IPS-11a (cell line): ENCODE measurements around the gene TFAP2E.
A peak's percentile ranks its signal among the peaks of the same experiment; 100 is the strongest.

Experiments
- H3K4me3 ChIP-seq: one replicate; pipeline ENCODE4 v1.5.1; 2013; ENCODE audit warnings: low read depth, low read length, control low read depth

TFAP2E gene

DNA sequence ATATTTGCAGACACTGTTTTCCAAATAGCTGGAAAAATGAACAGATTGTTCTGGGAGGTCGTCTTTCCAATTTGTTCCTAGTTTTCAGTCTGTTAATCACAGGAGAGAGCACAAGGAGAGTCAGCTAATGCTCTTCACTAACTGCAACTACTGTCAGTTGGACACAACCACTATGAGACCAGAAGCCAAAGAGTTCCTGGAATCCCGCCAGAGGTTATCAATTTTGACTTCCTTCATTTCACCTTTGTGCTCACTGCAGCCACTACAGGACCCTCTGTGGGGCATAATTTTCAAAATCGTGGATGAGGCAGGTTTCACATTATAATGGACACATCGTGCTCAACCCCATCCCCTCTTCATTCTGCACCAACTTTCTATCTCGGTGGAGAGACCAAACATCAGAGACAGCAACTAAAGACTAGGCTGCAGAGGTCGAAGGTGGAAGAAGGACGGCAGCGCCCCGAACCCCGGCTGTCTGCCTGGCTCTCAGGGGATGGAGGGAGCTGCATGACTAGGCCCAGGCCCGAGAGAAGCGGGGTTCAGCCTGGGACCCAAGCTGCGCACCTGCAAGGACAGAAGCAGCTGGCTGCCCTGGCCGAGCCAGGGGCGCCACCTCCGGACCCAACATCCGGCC, 16.5 kb upstream of the TFAP2E start:
- H3K4me3 ChIP-seq = peak overlapping the region; percentile 86

DNA sequence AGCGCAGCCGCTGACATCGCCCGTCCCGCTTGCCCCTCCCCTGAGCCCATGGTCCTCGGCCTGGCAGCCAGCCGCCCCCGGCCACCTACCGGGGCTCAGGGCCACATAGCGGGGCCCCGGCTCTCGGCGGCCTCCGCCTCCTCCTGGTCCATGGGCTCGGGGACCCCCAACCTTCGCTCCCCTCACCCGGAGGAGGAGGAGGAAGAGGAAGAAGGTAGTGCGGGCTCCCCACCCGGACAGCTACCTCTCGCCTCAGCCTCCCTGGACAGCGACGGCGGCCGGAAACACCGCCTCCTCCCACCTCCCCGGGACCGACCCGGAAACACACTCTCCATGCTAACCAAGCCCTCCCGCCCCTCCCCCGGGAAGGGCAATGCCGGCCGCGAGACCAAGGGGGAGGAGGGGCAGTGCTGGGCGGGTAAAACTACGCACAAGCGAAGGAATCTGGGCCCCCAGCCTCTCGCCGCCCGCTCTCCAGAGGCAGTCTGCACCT, 15.9 kb upstream of the TFAP2E start, which contains the start of gene KIAA0319L:
Gene KIAA0319L (minus strand): TSS at position 286 of the 493 bp plus-strand sequence. CDS start 2,912 bp downstream, outside the sequence.
- peak within 1 kb of the TSS; percentile 86 for H3K4me3 ChIP-seq

DNA sequence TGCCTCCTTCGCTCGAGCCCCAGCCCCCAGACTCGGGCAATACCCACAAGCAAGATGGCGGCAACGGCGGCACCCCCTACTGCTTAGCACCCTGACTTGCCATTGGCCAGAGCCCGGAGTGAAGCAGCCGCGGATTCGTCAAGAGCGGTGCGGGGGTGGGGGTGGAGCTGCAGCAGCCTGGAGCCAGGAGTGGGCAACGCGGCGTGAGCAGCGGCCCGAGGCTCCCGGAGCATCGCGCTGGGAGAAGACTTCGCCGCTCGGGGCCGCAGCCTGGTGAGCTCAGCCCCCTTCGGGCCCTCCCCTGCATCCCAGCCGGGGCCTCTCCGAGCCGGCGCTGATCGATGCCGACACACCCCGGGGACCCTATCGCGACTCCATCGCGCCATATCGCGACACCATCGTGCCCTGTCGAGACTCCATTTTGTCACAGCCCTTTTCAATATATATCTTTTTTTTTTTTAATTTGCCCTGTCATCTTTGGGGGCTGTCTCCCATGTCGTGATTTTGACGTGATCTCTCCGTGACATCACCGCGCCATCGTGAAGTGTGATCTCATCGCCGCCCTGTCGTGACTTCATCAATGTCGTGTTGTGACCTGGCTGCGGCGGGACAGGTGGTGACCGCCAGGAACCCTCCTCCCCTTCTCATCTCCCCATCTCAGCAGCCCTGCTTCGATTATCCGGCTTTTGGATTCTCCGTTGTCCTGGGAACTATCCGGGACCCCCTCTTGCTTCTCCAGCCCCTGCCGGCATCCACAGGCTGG, 15.3 kb upstream of the TFAP2E start, which contains the start of gene NCDN:
Gene NCDN (plus strand): TSS at position 189 of the 763 bp plus-strand sequence. CDS start 392 bp downstream, at position 581.
- peak within 1 kb of the TSS; percentile 86 for H3K4me3 ChIP-seq

DNA sequence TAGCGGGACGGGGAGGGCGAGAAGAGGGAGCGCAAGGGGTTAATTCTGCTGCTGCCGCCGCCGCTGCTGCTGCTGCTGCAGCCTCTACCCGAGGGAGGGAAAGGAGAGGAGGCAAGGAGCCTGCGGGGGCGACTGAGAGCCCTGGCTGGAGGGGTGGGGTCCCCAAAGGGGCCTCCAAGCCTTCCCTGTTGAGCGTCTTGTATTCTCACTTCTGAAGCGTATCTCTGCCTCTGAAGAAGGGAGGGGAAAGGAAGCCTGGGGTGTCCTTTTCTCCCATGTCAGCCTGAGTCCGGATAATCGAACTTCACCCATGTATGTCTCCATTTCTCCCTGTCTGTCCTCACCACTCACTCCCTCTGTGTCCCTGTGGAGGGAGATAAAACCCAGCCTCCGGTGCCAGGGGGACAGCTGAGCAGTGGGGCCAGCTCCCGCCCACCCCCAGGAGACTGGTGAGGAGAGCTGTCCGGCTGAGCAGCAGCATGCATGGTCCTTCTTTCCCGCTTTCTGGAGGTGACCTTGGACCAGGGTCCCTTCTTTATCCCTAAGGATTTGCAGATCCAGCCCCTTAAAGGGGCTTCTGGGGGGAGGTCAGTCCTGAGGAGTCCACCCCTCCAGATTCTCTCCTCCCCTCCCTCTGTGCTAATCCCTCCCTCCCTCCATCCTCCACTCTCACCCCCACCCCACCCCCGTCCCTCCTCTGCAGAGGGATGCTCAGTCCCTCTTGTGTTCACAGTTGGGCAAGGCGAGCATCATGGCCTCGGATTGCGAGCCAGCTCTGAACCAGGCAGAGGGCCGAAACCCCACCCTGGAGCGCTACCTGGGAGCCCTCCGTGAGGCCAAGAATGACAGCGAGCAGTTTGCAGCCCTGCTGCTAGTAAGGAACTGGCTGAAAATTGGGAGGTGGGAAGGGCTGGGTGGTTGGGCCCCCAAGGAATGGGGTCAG, 14.5 kb upstream of the TFAP2E start:
- H3K4me3 ChIP-seq = peak overlapping the region; percentile 86

DNA sequence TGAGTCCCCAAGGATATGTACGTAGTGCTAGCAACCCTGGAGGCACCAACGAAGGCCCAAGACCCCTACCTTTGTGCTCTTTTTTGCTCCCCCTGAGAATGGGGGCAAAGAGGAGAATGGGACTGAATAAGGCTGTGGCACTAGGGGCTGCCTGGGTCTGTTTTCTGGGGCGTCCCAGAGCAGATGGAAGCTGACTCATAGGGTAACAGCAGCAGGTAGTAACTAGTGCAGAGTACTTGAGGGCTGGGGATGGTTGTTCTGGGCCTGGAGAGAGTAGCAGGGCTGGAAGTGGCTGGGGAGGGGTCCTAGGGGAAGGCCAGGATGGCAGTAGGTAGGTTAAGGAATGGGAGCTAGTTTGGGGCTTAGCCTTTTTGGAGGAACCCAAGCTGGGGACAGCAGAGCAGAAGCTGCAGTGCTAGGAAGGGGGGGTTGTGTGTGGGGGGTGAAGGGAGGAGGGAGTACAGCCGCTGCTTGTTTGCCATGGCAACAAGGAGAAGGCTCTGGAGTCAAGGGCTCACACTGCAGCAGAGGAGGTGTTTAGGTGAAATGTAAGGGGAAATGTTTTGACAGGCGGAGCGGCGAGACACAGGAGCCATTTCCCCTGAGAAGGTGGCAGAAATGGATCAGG, 13.7 kb upstream of the TFAP2E start:
- no peak overlapping the region for H3K4me3 ChIP-seq

DNA sequence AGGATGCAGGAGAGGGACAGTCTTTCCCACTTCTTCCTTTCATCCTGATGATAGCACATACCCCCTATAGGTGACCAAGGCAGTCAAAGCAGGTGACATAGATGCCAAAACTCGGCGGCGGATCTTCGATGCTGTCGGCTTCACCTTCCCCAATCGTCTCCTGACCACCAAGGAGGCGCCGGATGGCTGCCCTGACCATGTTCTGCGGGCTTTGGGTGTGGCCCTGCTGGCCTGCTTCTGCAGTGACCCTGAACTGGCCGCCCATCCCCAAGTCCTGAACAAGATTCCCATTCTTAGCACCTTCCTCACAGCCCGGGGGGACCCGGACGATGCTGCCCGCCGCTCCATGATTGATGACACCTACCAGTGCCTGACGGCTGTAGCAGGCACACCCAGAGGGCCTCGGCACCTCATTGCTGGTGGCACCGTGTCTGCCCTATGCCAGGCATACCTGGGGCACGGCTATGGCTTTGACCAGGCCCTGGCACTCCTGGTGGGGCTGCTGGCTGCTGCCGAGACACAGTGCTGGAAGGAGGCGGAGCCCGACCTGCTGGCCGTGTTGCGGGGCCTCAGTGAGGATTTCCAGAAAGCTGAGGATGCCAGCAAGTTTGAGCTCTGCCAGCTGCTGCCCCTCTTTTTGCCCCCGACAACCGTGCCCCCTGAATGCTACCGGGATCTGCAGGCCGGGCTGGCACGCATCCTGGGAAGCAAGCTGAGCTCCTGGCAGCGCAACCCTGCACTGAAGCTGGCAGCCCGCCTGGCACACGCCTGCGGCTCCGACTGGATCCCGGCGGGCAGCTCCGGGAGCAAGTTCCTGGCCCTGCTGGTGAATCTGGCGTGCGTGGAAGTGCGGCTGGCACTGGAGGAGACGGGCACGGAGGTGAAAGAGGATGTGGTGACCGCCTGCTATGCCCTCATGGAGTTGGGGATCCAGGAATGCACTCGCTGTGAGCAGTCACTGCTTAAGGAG, 12.6 kb upstream of the TFAP2E start:
- H3K4me3 ChIP-seq = no peak overlapping the region

DNA sequence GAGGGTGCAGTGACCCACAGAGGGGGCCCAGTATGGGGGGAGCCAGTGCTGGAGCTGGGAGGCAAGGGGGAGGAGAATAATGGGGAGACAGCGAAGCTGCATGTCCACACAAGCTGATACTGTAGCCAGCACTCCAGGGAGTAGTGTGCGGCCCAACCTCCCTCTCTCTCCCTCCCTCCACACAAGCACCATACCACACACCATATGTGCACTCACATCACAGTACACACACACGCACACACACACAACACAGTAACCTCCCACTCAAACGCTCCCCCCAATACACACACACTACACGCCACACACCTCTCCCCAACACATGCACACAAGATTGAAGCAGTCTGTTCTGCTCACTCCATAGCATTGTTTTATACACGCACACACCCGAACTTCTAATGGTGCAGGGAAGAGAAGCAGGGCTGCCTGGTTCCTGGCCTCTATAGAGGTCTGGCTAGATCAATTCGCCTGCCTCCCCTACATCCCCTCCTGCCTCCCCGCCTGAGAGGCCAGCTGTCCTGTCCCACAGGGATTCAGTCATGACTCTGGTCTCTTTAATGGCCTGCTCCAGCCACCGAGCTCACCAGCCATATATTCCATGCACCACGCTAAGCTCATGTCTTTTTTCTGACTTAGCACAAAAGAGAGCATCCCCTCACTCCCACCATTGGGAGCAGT, 11.7 kb upstream of the TFAP2E start:
- no peak overlapping the region for H3K4me3 ChIP-seq

DNA sequence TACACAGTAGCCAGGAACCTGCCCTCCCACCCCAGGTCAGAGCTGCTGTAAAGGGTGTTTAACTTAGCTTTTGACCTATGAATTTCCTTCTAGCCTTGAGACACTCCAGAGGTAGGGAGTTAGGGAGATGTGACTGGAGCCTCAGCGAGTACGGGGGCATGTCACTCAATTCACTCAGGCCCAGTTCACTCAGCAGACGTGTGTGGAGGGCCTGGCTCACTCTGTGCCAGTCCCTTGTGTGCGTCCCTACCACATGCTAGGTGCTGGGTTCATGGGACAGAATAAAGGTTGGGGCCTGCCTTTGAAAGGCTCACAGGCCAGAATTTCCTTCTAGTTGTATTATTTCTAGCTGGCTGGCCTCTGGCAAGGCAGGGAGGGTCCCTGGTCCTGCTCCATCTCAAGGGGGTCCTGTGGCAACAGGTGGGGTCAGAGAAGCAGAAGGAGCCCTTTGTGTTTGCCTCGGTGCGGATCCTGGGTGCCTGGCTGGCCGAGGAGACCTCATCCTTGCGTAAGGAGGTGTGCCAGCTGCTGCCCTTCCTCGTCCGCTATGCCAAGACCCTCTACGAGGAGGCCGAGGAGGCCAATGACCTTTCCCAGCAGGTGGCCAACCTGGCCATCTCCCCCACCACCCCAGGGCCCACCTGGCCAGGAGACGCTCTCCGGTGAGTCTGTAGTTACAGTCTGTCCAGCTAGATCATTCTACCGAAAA, 11.0 kb upstream of the TFAP2E start:
- no peak overlapping the region for H3K4me3 ChIP-seq

DNA sequence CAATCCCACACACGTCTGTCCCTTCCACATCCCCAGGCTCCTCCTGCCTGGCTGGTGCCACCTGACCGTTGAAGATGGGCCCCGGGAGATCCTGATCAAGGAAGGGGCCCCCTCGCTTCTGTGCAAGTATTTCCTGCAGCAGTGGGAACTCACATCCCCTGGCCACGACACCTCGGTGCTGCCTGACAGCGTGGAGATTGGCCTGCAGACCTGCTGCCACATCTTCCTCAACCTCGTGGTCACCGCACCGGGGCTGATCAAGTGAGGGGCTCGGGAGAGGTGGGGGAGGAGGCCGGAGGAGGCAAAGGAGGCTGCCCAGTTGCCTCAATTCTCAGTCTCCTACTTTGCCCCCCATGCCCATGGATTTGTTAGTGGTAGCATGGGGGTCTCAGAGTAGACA, 9.9 kb upstream of the TFAP2E start:
- no peak overlapping the region for H3K4me3 ChIP-seq

DNA sequence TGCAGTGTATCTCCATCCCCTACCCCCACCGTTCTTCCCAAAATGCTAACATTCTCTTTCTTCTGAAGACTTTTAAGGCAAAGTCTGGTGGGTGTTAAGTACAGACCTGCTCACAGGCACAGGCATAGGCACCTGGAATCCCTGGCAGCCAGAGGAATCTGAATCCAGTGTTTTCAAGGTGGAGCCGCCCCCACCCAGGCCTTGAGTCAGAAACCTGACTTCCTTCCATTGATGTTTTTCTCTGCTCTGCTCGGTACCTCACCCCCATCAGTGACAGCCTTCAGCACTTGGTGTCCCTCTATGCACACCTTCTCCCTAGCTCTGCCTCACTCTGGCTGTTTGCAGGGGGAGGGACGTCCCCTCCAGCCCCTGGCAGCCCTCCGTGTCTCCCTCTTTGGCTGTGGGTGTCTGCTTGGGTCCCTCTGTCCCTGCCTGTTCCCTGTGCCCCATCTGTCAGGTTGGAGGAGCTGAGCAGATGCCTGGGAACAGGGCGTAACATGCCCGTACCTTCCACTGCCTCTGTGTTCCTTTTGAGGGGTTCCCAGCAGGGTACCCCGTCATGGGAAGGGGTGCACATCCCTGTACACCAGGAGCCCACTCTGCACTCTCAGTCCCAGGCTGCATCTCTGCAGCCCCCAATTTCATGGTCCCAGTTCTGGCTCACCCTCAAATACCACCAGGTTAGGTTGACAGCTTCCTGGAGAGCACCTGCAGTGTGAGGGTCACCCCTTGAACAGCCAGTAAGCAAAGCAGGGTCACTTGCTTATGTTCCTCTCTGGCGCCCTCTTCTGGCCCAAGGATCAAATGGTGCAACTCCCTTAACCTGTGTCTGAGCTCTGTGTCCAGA, 8.9 kb upstream of the TFAP2E start:
- no peak overlapping the region for H3K4me3 ChIP-seq

DNA sequence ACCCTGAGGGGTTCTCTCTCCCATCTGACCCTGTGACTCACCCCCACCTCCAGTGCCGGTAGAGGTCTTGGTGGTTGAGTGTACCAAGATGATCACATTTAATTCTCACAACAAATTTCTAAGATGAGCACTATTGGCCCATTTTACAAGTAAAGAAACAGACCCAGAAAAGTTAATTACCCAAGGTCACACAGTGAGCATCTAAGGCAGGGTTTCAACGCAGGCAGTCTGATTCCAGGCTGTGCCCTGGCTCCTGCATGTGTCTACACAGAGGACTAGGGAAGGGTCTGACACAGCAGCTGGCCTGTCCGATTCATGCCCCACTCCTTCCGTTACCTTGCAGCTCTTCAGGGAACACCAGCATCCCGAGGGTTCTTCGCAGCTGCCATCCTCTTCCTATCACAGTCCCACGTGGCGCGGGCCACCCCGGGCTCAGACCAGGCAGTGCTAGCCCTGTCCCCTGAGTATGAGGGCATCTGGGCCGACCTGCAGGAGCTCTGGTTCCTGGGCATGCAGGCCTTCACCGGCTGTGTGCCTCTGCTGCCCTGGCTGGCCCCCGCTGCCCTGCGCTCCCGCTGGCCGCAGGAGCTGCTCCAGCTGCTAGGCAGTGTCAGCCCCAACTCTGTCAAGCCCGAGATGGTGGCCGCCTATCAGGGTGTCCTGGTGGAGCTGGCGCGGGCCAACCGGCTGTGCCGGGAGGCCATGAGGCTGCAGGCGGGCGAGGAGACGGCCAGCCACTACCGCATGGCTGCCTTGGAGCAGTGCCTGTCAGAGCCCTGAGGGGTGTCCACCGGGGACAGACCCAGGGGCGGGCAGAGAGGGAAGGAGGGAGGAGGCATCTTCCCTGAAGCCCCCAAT, 8.0 kb upstream of the TFAP2E start:
- no peak overlapping the region for H3K4me3 ChIP-seq

DNA sequence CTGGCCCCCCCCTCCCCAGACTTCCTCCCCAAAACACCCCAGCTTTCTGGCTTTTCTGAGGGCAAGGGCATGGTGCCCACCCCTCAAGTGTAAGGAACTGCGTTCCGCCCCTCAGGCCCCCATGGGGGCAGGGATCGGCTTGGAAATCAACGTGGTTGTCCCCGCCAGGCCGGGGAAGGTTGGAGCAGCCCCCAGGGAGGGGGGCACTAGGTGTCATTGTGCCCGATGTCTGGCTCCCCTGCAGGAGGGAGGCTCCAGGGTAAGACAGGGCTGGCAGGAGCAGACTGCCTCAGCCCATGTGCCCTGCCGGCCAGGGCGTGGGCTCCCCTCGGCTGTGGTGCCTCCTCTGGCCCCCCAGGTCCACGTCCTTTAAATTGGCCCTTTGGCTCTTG, 7.4 kb upstream of the TFAP2E start:
- no peak overlapping the region for H3K4me3 ChIP-seq

DNA sequence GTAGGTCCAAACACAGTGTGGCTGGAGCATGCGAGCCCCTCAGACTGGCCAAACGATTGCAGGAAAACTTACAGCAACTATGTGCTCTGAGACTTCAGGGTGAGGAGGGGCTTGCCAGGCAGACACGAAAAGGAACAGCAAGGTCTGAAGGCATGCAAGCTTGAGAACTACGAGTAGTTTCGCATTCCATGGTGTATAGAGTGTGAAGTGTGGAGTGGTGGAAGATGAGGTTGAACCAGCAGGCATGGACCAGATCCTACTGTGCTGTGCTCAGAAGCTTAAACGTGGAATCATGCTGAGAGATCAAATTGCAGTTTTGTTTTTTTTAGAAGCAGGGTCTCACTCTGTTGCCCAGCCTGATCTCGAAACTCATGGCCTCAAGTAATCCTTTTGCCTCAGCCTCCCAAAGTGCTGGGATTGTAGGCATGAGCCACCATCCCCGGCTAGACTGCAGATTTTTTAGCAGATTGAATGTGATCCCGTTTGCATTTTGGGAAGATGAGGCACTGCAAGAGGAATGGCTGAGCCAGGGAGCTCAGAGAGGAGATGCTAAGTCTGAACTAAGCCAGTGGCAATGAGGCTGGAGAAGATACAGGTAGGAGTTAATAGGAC, 5.1 kb upstream of the TFAP2E start:
- H3K4me3 ChIP-seq = no peak overlapping the region

DNA sequence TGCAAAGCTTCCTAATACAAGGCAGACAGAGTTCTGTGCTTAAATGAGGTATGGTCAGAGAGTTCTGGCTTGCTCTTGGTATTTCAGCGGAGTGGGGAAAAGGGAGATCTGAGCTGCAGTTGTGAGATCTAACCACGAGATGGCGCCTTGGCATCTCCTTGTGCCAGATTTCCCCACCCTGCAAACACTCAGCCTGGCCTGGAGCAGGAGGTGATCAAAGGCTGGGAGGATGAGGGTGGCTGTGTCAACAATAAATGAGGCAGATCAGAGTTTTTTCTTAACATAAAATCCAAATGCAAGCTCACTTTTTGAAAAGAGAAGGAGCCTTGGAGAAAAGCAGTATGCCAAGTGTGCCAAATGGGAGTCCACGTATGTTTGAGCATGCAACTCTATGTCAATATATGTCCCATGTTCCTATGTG, 4.1 kb upstream of the TFAP2E start:
- no peak overlapping the region for H3K4me3 ChIP-seq

DNA sequence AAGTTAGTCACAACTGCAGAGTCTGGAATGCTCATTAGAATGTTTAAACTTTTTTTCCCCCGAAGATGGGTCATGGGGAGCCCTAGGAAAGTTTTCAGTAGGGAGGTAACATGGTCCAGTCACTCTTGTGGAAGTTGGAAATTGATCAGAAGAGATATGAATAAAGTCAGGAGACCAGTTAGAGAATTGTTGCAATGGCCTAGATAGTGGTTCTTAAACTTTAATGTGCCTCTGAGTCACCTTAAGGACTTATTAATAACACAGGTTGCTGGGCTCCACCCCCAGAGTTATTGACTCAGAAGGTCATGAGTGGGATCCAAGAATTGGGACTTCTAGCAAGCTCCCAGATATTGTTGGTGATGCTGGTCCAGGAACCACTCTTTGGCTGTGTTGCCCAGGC, 3.2 kb upstream of the TFAP2E start:
- H3K4me3 ChIP-seq = no peak overlapping the region

DNA sequence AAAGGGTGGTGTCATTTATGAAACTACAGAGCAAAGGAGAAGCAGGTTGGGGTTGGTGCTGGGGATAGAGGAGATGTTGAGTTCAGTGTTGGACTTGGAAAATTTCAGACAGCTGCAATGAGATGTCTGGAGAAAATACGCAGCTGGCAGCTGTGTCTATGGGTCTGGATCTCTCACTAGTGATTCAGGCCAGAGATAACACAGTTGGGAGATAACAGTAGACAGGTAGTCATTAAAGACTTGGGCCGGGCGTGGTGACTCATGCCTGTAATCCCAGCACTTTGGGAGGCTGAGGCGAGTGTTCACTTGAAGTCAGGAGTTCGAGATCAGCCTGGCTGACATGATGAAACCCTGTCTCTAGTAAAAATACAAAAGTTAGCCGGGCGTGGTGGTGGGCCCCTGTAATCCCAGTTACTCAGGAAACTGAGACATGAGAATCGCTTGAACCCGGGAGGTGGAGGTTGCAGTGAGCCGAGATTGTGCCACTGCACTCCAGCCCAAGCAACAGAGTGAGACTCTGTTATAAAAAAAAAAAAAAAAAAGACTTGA, 2.5 kb upstream of the TFAP2E start:
- H3K4me3 ChIP-seq = no peak overlapping the region
